HEK293 (cell line): ENCODE results near the gene P2RY2.

Source experiments
- CTCF ChIA-PET: fragments of 350-600 bp; formaldehyde crosslinking; extraction: SDS; loops from one replicate; lab custom pipeline; 2021; ENCODE audit warnings: antibody characterized with exemption; lab: Yijun Ruan, JAX
- POLR2A ChIA-PET: fragments of 300-600 bp; formaldehyde crosslinking; extraction: SDS; loops from one replicate; lab custom pipeline; 2020; ENCODE audit warnings: antibody characterized with exemption, inconsistent platforms; lab: Yijun Ruan, JAX
- H3K27ac ChIP-seq: fragments of 200-500 bp; sonication (Bioruptor generic); 2 replicates; pipeline ENCODE4 v1.5.1; 2014; ENCODE audit warnings: low read depth, low read length, control low read depth, inconsistent platforms; ENCODE audit errors: extremely low read depth
- H3K36me3 ChIP-seq, 2 experiments: fragments of 200-500 bp in 1 of 2; sonication (Bioruptor generic) in 1 of 2; 1 replicate in 1 of 2; 2 replicates in 1 of 2; pipeline ENCODE4 v1.5.1; 2014 to 2017; ENCODE audit warnings: inconsistent platforms in 2 of 2, low read length in 2 of 2; ENCODE audit not compliant: control insufficient read depth in 2 of 2, insufficient read depth in 1 of 2
- H3K4me1 ChIP-seq: fragments of 200-500 bp; sonication (Bioruptor generic); 2 replicates; pipeline ENCODE4 v1.5.1; 2014; ENCODE audit warnings: mild to moderate bottlenecking, low read length, inconsistent platforms; ENCODE audit not compliant: control insufficient read depth, insufficient read depth
- H3K4me3 ChIP-seq: 2 replicates; pipeline ENCODE4 v1.5.1; 2011; ENCODE audit warnings: low read depth, mild to moderate bottlenecking, control low read depth, low read length, moderate library complexity
- H3K9me3 ChIP-seq: fragments of 200-500 bp; sonication (Bioruptor generic); 2 replicates; pipeline ENCODE4 v1.5.1; 2014; ENCODE audit warnings: low read depth, low read length, inconsistent platforms; ENCODE audit not compliant: control insufficient read depth, insufficient read depth
- ATF2 ChIP-seq: fragments of 450-650 bp; formaldehyde crosslinking; IDR thresholded peaks from 2 replicates; pipeline ENCODE4 v1.5.1; 2016; ENCODE audit warnings: missing biosample characterization, missing genetic modification characterization, low read depth
- BCL11A ChIP-seq: fragments of 450-650 bp; formaldehyde crosslinking; IDR thresholded peaks from 2 replicates; pipeline ENCODE4 v1.5.1; 2016; ENCODE audit warnings: low read depth, missing biosample characterization, missing genetic modification characterization
- HOXD13 ChIP-seq: sonication (generic); formaldehyde crosslinking; IDR thresholded peaks from 2 replicates; pipeline ENCODE4 v1.8.0; 2022; ENCODE audit warnings: missing genetic modification reagents, borderline replicate concordance
- KLF10 ChIP-seq: fragments of 450-650 bp; IDR thresholded peaks from 2 replicates; pipeline ENCODE4 v1.5.1; 2018; ENCODE audit warnings: missing biosample characterization, mild to moderate bottlenecking, missing genetic modification characterization
- PBX3 ChIP-seq: sonication (generic); formaldehyde crosslinking; IDR thresholded peaks from 2 replicates; pipeline ENCODE4 v1.8.1; 2022; ENCODE audit warnings: mild to moderate bottlenecking, moderate library complexity, missing genetic modification reagents
- SP7 ChIP-seq: fragments of 450-650 bp; formaldehyde crosslinking; IDR thresholded peaks from 2 replicates; pipeline ENCODE4 v1.5.1; 2016; ENCODE audit warnings: missing biosample characterization, missing genetic modification characterization
- YY1 ChIP-seq: fragments of 450-650 bp; formaldehyde crosslinking; IDR thresholded peaks from 2 replicates; pipeline ENCODE4 v1.5.1; 2018; ENCODE audit warnings: missing biosample characterization, missing genetic modification characterization
- ZBTB20 ChIP-seq: fragments of 450-650 bp; formaldehyde crosslinking; IDR thresholded peaks from 2 replicates; pipeline ENCODE4 v1.5.1; 2016; ENCODE audit warnings: missing biosample characterization, missing genetic modification characterization
- ZFP3 ChIP-seq: fragments of 450-650 bp; formaldehyde crosslinking; IDR thresholded peaks from 2 replicates; pipeline ENCODE4 v1.5.1; 2016; ENCODE audit warnings: low read depth, missing biosample characterization, missing genetic modification characterization
- ZFP41 ChIP-seq: fragments of 450-650 bp; formaldehyde crosslinking; IDR thresholded peaks from 2 replicates; pipeline ENCODE4 v1.5.1; 2016; ENCODE audit warnings: missing biosample characterization, missing genetic modification characterization, borderline replicate concordance
- ZNF16 ChIP-seq: fragments of 450-650 bp; formaldehyde crosslinking; IDR thresholded peaks from 2 replicates; pipeline ENCODE4 v1.5.1; 2016; ENCODE audit warnings: low read depth, missing biosample characterization, missing genetic modification characterization
- ZNF174 ChIP-seq: fragments of 450-650 bp; formaldehyde crosslinking; IDR thresholded peaks from 2 replicates; pipeline ENCODE4 v1.5.0; 2017; ENCODE audit warnings: missing biosample characterization, mild to moderate bottlenecking, missing genetic modification characterization
- ZNF223 ChIP-seq: fragments of 450-650 bp; formaldehyde crosslinking; IDR thresholded peaks from 2 replicates; pipeline ENCODE4 v1.5.1; 2016; ENCODE audit warnings: missing biosample characterization, missing genetic modification characterization
- ZNF311 ChIP-seq: fragments of 450-650 bp; formaldehyde crosslinking; IDR thresholded peaks from 2 replicates; pipeline ENCODE4 v1.5.1; 2017; ENCODE audit warnings: missing biosample characterization, missing genetic modification characterization, borderline replicate concordance
- ZNF324 ChIP-seq: fragments of 450-650 bp; formaldehyde crosslinking; IDR thresholded peaks from 2 replicates; pipeline ENCODE4 v1.5.1; 2016; ENCODE audit warnings: missing biosample characterization, missing genetic modification characterization
- ZNF548 ChIP-seq: fragments of 450-650 bp; formaldehyde crosslinking; IDR thresholded peaks from 2 replicates; pipeline ENCODE4 v1.5.1; 2016; ENCODE audit warnings: missing biosample characterization, missing genetic modification characterization
- ZNF621 ChIP-seq: fragments of 450-650 bp; formaldehyde crosslinking; IDR thresholded peaks from 2 replicates; pipeline ENCODE4 v1.5.1; 2017; ENCODE audit warnings: missing biosample characterization, missing genetic modification characterization
- ZNF623 ChIP-seq: fragments of 450-650 bp; formaldehyde crosslinking; IDR thresholded peaks from 2 replicates; pipeline ENCODE4 v1.5.1; 2016; ENCODE audit warnings: missing biosample characterization, missing genetic modification characterization
- ZNF626 ChIP-seq: fragments of 450-650 bp; sonication (Bioruptor Pico); formaldehyde crosslinking; IDR thresholded peaks from 2 replicates; pipeline ENCODE4 v1.5.1; 2018; ENCODE audit warnings: missing biosample characterization, missing genetic modification characterization, inconsistent platforms
- ZNF76 ChIP-seq: fragments of 450-650 bp; formaldehyde crosslinking; IDR thresholded peaks from 2 replicates; pipeline ENCODE4; 2016; ENCODE audit warnings: low read depth, missing biosample characterization, missing genetic modification characterization, borderline replicate concordance
- ZNF776 ChIP-seq: fragments of 450-650 bp; formaldehyde crosslinking; IDR thresholded peaks from 2 replicates; pipeline ENCODE4 v1.5.0; 2017; ENCODE audit warnings: missing biosample characterization, missing genetic modification characterization, borderline replicate concordance
- ZNF785 ChIP-seq: fragments of 450-650 bp; formaldehyde crosslinking; IDR thresholded peaks from 2 replicates; pipeline ENCODE4 v1.5.1; 2016; ENCODE audit warnings: missing biosample characterization, missing genetic modification characterization
- ZNF791 ChIP-seq: fragments of 450-650 bp; formaldehyde crosslinking; IDR thresholded peaks from 2 replicates; pipeline ENCODE4 v1.5.1; 2016; ENCODE audit warnings: missing biosample characterization, missing genetic modification characterization

P2RY2 gene

GRCh38 chr11:73267122-73267846, 49.2 kb downstream of the P2RY2 start (continued):
- no peak for TF ChIP-seq PBX3 (CRISPR knock-in tag)
- no peak for TF ChIP-seq ATF2 (tag by site-specific recombination)
- no peak for TF ChIP-seq ZNF76 (tag by site-specific recombination)
- no peak for TF ChIP-seq ZNF174 (tag by site-specific recombination)
- TF ChIP-seq ZNF785 (tag by site-specific recombination) = no peak
- TF ChIP-seq ZNF626 (tag by site-specific recombination) = no peak
- TF ChIP-seq BCL11A (tag by site-specific recombination) = no peak

- Histone ChIP-seq H3K4me1 (no peaks in the 10 kb centered on the region), H3K9me3 (no peaks in the 10 kb centered on the region), H3K4me3 (no peak overlapping the region), H3K27ac (no peak overlapping the region), H3K36me3 (no peaks in the 10 kb centered on the region)
- TF ChIP-seq ZNF324 = no peak
- TF ChIP-seq ZNF776 (tag by site-specific recombination) = no peak
- no peak for TF ChIP-seq YY1
- no peak for TF ChIP-seq ZNF621 (tag by site-specific recombination)
- no peak for TF ChIP-seq SP7 (tag by site-specific recombination)
- TF ChIP-seq ZFP41 (tag by site-specific recombination) = no peak
- TF ChIP-seq KLF10 (tag by site-specific recombination) = no peak
- TF ChIP-seq HOXD13 = no peak
- TF ChIP-seq ZFP3 = no peak
- TF ChIP-seq ZNF16 (tag by site-specific recombination) = no peak
- no peak for TF ChIP-seq ZBTB20 (tag by site-specific recombination)
- no peak for TF ChIP-seq ZNF223 (tag by site-specific recombination)
- no peak for TF ChIP-seq BCL11A (tag by site-specific recombination)
- TF ChIP-seq ZNF791 (tag by site-specific recombination) = no peak
- no peak for TF ChIP-seq ZNF311 (tag by site-specific recombination)
- TF ChIP-seq ZNF623 (tag by site-specific recombination) = no peak
- TF ChIP-seq ZNF548 (tag by site-specific recombination) = no peak
- ChIA-PET POLR2A (no interaction called here), CTCF (interaction anchor here (0.6 to 1.4 kb wide), 5 partner anchors 10 to 82 kb away, joined by 3 to 4 read pairs (median 3); no protein-coding TSS in a partner anchor)
Measured at GRCh38 chr11:73267906-73268540, 49.9 kb downstream of the P2RY2 start.
